HepG2 (cell line): ENCODE data around the gene TASOR2. TPM values are rescaled to one million over a fixed set of nuclear protein-coding genes. Genes with fewer than 3 reads are reported as not detected.

ENCODE experiments used
- AGO1 ChIP-seq: fragments of 200-400 bp; formaldehyde crosslinking; IDR thresholded peaks from 2 replicates; pipeline ENCODE4 v1.6.1; 2017; ENCODE audit warnings: mild to moderate bottlenecking, low read depth, low read length, moderate library complexity; ENCODE audit not compliant: poor library complexity, severe bottlenecking
- AHR ChIP-seq: IDR thresholded peaks from 2 replicates; pipeline ENCODE4 v1.6.1; 2018; ENCODE audit warnings: missing genetic modification reagents, missing compliant biosample characterization
- ATAD3A ChIP-seq: sonication (generic); formaldehyde crosslinking; IDR thresholded peaks from 2 replicates; pipeline ENCODE4 v1.4.0; 2020; ENCODE audit warnings: missing genetic modification reagents
- E2F2 ChIP-seq: sonication (generic); formaldehyde crosslinking; IDR thresholded peaks from 2 replicates; pipeline ENCODE4 v1.4.0; 2020; ENCODE audit warnings: missing genetic modification reagents, borderline replicate concordance
- HES4 ChIP-seq: sonication (generic); formaldehyde crosslinking; IDR thresholded peaks from 2 replicates; pipeline ENCODE4 v1.9.0; 2021; ENCODE audit warnings: mild to moderate bottlenecking, missing genetic modification reagents, borderline replicate concordance
- HNF4A ChIP-seq: sonication (generic); formaldehyde crosslinking; IDR thresholded peaks from 2 replicates; pipeline ENCODE4 v1.4.0; 2020; ENCODE audit warnings: missing genetic modification reagents
- MAZ ChIP-seq, 2 experiments: sonication (generic) in 1 of 2; formaldehyde crosslinking in 1 of 2; IDR thresholded peaks; 2 replicates each; pipeline versions ENCODE4 v1.5.0 to v1.6.1; 2012 to 2020; ENCODE audit warnings: low read depth in 2 of 2, mild to moderate bottlenecking in 2 of 2, borderline replicate concordance in 1 of 2, improper control_type of control experiment in 1 of 2, low read length in 1 of 2, missing genetic modification reagents in 1 of 2, moderate library complexity in 1 of 2
- MNT ChIP-seq: fragments of 450-650 bp; IDR thresholded peaks from 2 replicates; pipeline ENCODE4 v1.6.1; 2016
- NAIF1 ChIP-seq: sonication (generic); formaldehyde crosslinking; IDR thresholded peaks from 2 replicates; pipeline ENCODE4 v1.5.0; 2020; ENCODE audit warnings: mild to moderate bottlenecking, missing genetic modification reagents, borderline replicate concordance
- NONO ChIP-seq, 2 experiments: fragments of 450-650 bp in 1 of 2; sonication (generic) in 1 of 2; formaldehyde crosslinking in 1 of 2; IDR thresholded peaks in 1 of 2; conservative IDR thresholded peaks in 1 of 2; 2 replicates each; pipeline versions ENCODE4 v1.6.1 to v1.8.0; 2017 to 2022; ENCODE audit warnings: mild to moderate bottlenecking in 1 of 2, missing genetic modification reagents in 1 of 2, moderate library complexity in 1 of 2
- RFX1 ChIP-seq: fragments of 450-650 bp; IDR thresholded peaks from 2 replicates; pipeline ENCODE4 v1.6.1; 2017
- RXRB ChIP-seq: IDR thresholded peaks from 2 replicates; pipeline ENCODE4 v1.6.1; 2016; ENCODE audit warnings: borderline replicate concordance, missing genetic modification reagents, missing compliant biosample characterization
- SOX5 ChIP-seq: IDR thresholded peaks from 2 replicates; pipeline ENCODE4 v1.6.1; 2016; ENCODE audit warnings: borderline replicate concordance
- U2AF1 ChIP-seq: fragments of 200-400 bp; formaldehyde crosslinking; optimal IDR thresholded peaks from 2 replicates; pipeline ENCODE3; 2017; ENCODE audit warnings: mild to moderate bottlenecking, low read depth, low read length
- YEATS4 ChIP-seq: sonication (generic); formaldehyde crosslinking; IDR thresholded peaks from 2 replicates; pipeline ENCODE4 v1.4.0; 2020; ENCODE audit warnings: missing genetic modification reagents, borderline replicate concordance
- ZBTB2 ChIP-seq: sonication (generic); formaldehyde crosslinking; IDR thresholded peaks from 2 replicates; pipeline ENCODE4 v1.8.0; 2022; ENCODE audit warnings: low read depth, missing genetic modification reagents
- ZFP1 ChIP-seq: IDR thresholded peaks from 2 replicates; pipeline ENCODE4 v1.6.1; 2016
- ZFP37 ChIP-seq: sonication (generic); formaldehyde crosslinking; IDR thresholded peaks from 2 replicates; pipeline ENCODE4 v1.4.0; 2020; ENCODE audit warnings: missing genetic modification reagents, borderline replicate concordance
- ZFP91 ChIP-seq: sonication (generic); formaldehyde crosslinking; IDR thresholded peaks from 2 replicates; pipeline ENCODE4 v1.9.0; 2022; ENCODE audit warnings: missing genetic modification reagents, mild to moderate bottlenecking, borderline replicate concordance
- ZNF329 ChIP-seq: sonication (generic); formaldehyde crosslinking; IDR thresholded peaks from 2 replicates; pipeline ENCODE4 v1.9.0; 2021; ENCODE audit warnings: low read depth, mild to moderate bottlenecking, missing genetic modification reagents
- ZNF703 ChIP-seq: sonication (generic); formaldehyde crosslinking; IDR thresholded peaks from 2 replicates; pipeline ENCODE4 v1.5.1; 2020; ENCODE audit warnings: missing genetic modification reagents, mild to moderate bottlenecking, moderate library complexity, borderline replicate concordance
- ZNF713 ChIP-seq: sonication (generic); formaldehyde crosslinking; IDR thresholded peaks from 2 replicates; pipeline ENCODE4 v1.4.0; 2020; ENCODE audit warnings: mild to moderate bottlenecking, missing genetic modification reagents
- ZSCAN22 ChIP-seq: sonication (generic); formaldehyde crosslinking; IDR thresholded peaks from 2 replicates; pipeline ENCODE4 v1.4.0; 2020; ENCODE audit warnings: mild to moderate bottlenecking, missing genetic modification reagents
- polyA plus RNA-seq, 8 experiments: library from polyadenylated mRNA; depleted of rRNA in 3 of 8; stranded (reverse) in 7 of 8; unstranded in 1 of 8; fragments of >200 nt; fragmentation: Illumina TruSeq in 4 of 8; extraction: Trizol in 4 of 8; gene quantifications; 2 replicates each; pipeline versions ENCODE4 v1.2.1 to v1.2.3, GENCODE V29; 2011 to 2016; ENCODE audit warnings: low read depth in 4 of 8, missing spikeins in 1 of 8, mixed read lengths in 1 of 8; ENCODE audit not compliant: insufficient read depth in 1 of 8
- total RNA-seq, 5 experiments: library from RNA; depleted of rRNA; stranded (reverse); fragments of >200 nt; fragmentation: Illumina TruSeq; extraction: Trizol; gene quantifications; 2 replicates each; pipeline ENCODE4 v1.2.3, GENCODE V29; 2016; ENCODE audit warnings: low read depth in 1 of 5

TASOR2 gene
- total and polyA plus RNA-seq, 2 of the 13 experiments (the other 11 are each of a cell fraction or from before 2014, with no cell fraction given), result 24.2 to 55.3 TPM

GRCh38 chr10:5666841-5667630, 17.6 kb upstream of the TASOR2 start (continued):
- no peak for TF ChIP-seq E2F2
- no peak for TF ChIP-seq MAZ (IDR thresholded peaks at IDR 0.05; ENCODE audit: borderline replicate concordance, low read depth, low read length)
- TF ChIP-seq MAZ (CRISPR knock-in tag; IDR thresholded peaks at IDR 0.05; ENCODE audit: low read depth), result no peak
- 0 out of 2 replicates have a peak, but pooled peaks have one; percentile 3 for TF ChIP-seq YEATS4 (CRISPR knock-in tag)
- no peak for TF ChIP-seq U2AF1
- TF ChIP-seq ZFP37 (CRISPR knock-in tag), result 0 out of 2 replicates have a peak, but pooled peaks have one; percentile 67
- TF ChIP-seq ZNF703 (CRISPR knock-in tag), result no peak
- TF ChIP-seq HNF4A (CRISPR knock-in tag), result no peak; the same call in none of the 2 replicates
- no peak for TF ChIP-seq NONO (IDR thresholded peaks at IDR 0.05)
- peak; percentile 37; the same call in 1 of the 2 replicates for TF ChIP-seq NONO (CRISPR knock-in tag; conservative IDR thresholded peaks at IDR 0.05)
- TF ChIP-seq ATAD3A (CRISPR knock-in tag), result no peak
- peak; percentile 72; the same call in 1 of the 2 replicates for TF ChIP-seq ZNF713
- TF ChIP-seq HES4 (CRISPR knock-in tag), result no peak
- TF ChIP-seq AHR (CRISPR knock-in tag), result no peak
- TF ChIP-seq ZFP1 (CRISPR knock-in tag), result no peak
- no peak for TF ChIP-seq AGO1
- TF ChIP-seq RFX1, result no peak
- TF ChIP-seq ZSCAN22 (CRISPR knock-in tag), result no peak
- peak; percentile 10; the same call in 1 of the 2 replicates for TF ChIP-seq SOX5 (CRISPR knock-in tag)
- TF ChIP-seq NAIF1 (CRISPR knock-in tag), result no peak
- no peak for TF ChIP-seq ZBTB2 (CRISPR knock-in tag)
- peak; percentile 6; the same call in 1 of the 2 replicates for TF ChIP-seq ZFP91 (CRISPR knock-in tag)
- no peak for TF ChIP-seq ZNF329 (CRISPR knock-in tag)
- peak; percentile 96 for TF ChIP-seq MNT
- TF ChIP-seq RXRB (CRISPR knock-in tag), result no peak
